ENCODE results near the gene OTULIN. TPM values are rescaled to one million over a fixed set of nuclear protein-coding genes. Genes with fewer than 3 reads are reported as not detected.
A peak's percentile ranks its signal among the peaks of the same experiment; 100 is the strongest.

The OTULIN gene
- total RNA-seq (2014; rRNA removed; shearing (Covaris generic)), result 23.5 and 31.2 TPM in 2 replicates
- 20.0 and 32.1 TPM in 2 replicates for polyA plus RNA-seq (2015; cell fraction: cytosol; rRNA removed)
- polyA plus RNA-seq (2015; cell fraction: nucleus; rRNA removed), result 21.9 and 29.1 TPM in 2 replicates

GRCh38 chr5:14664270-14665100, at the start of gene OTULIN:
Gene OTULIN, plus strand, starts transcription at chr5:14664718. Its CDS starts 108 bp downstream, at chr5:14664826.
- DNase-seq (ENCODE audit: low read depth, low spot score), result peak; percentile 94
- in situ Hi-C loops (cut with HindIII; ENCODE audit: low pct_unique_long_range_greater_than_20kb, low sequenced_read_pairs), result no loop called here

- DNase-seq (ENCODE audit: low read depth, low spot score), result no peak
- in situ Hi-C loops (cut with HindIII; ENCODE audit: low pct_unique_long_range_greater_than_20kb, low sequenced_read_pairs), result no loop called here
Observed at GRCh38 chr5:14615365-14615764, 49.2 kb upstream of the OTULIN start.

GRCh38 chr5:14617441-14617840, 47.1 kb upstream of the OTULIN start:
- DNase-seq (ENCODE audit: low read depth, low spot score), result no peak
- in situ Hi-C loops (cut with HindIII; ENCODE audit: low pct_unique_long_range_greater_than_20kb, low sequenced_read_pairs), result no loop called here

GRCh38 chr5:14627270-14627669, 37.2 kb upstream of the OTULIN start:
- in situ Hi-C loops (cut with HindIII; ENCODE audit: low pct_unique_long_range_greater_than_20kb, low sequenced_read_pairs), result loop anchor here (25.0 kb wide), 1 partner anchor 265 kb away; no protein-coding TSS in a partner anchor
- no peak for DNase-seq (ENCODE audit: low read depth, low spot score)

GRCh38 chr5:14628346-14628745, 36.2 kb upstream of the OTULIN start:
- in situ Hi-C loops (cut with HindIII; ENCODE audit: low pct_unique_long_range_greater_than_20kb, low sequenced_read_pairs), result loop anchor here (25.0 kb wide), 1 partner anchor 266 kb away; no protein-coding TSS in a partner anchor
- peak; percentile 67 for DNase-seq (ENCODE audit: low read depth, low spot score)

- in situ Hi-C loops (cut with HindIII; ENCODE audit: low pct_unique_long_range_greater_than_20kb, low sequenced_read_pairs), result loop anchor here (25.0 kb wide), 1 partner anchor 268 kb away; no protein-coding TSS in a partner anchor
- no peak for DNase-seq (ENCODE audit: low read depth, low spot score)
Observed at GRCh38 chr5:14630671-14631070, 33.8 kb upstream of the OTULIN start.

GRCh38 chr5:14635656-14636055, 28.9 kb upstream of the OTULIN start:
- no peak for DNase-seq (ENCODE audit: low read depth, low spot score)
- in situ Hi-C loops (cut with HindIII; ENCODE audit: low pct_unique_long_range_greater_than_20kb, low sequenced_read_pairs), result loop anchor here (25.0 kb wide), 1 partner anchor 273 kb away; no protein-coding TSS in a partner anchor

GRCh38 chr5:14640765-14641164, 23.8 kb upstream of the OTULIN start:
- peak; percentile 35 for DNase-seq (ENCODE audit: low read depth, low spot score)
- in situ Hi-C loops (cut with HindIII; ENCODE audit: low pct_unique_long_range_greater_than_20kb, low sequenced_read_pairs), result loop anchor here (25.0 kb wide), 1 partner anchor 278 kb away; no protein-coding TSS in a partner anchor

- no peak for DNase-seq (ENCODE audit: low read depth, low spot score)
- in situ Hi-C loops (cut with HindIII; ENCODE audit: low pct_unique_long_range_greater_than_20kb, low sequenced_read_pairs), result loop anchor here (25.0 kb wide), 1 partner anchor 282 kb away; no protein-coding TSS in a partner anchor
Observed at GRCh38 chr5:14644623-14645237, 19.8 kb upstream of the OTULIN start.

GRCh38 chr5:14650052-14650451, 14.5 kb upstream of the OTULIN start:
- no peak for DNase-seq (ENCODE audit: low read depth, low spot score)
- in situ Hi-C loops (cut with HindIII; ENCODE audit: low pct_unique_long_range_greater_than_20kb, low sequenced_read_pairs), result no loop called here

GRCh38 chr5:14655146-14655741, 9.3 kb upstream of the OTULIN start:
- DNase-seq (ENCODE audit: low read depth, low spot score), result no peak
- in situ Hi-C loops (cut with HindIII; ENCODE audit: low pct_unique_long_range_greater_than_20kb, low sequenced_read_pairs), result no loop called here

- in situ Hi-C loops (cut with HindIII; ENCODE audit: low pct_unique_long_range_greater_than_20kb, low sequenced_read_pairs), result no loop called here
- no peak for DNase-seq (ENCODE audit: low read depth, low spot score)
Observed at GRCh38 chr5:14656898-14657297, 7.6 kb upstream of the OTULIN start.

GRCh38 chr5:14659821-14660607, 4.5 kb upstream of the OTULIN start:
- in situ Hi-C loops (cut with HindIII; ENCODE audit: low pct_unique_long_range_greater_than_20kb, low sequenced_read_pairs), result no loop called here
- no peak for DNase-seq (ENCODE audit: low read depth, low spot score)

GRCh38 chr5:14660833-14661232, 3.7 kb upstream of the OTULIN start:
- in situ Hi-C loops (cut with HindIII; ENCODE audit: low pct_unique_long_range_greater_than_20kb, low sequenced_read_pairs), result no loop called here

GRCh38 chr5:14662721-14663260, 1.7 kb upstream of the OTULIN start:
- DNase-seq (ENCODE audit: low read depth, low spot score), result no peak
- in situ Hi-C loops (cut with HindIII; ENCODE audit: low pct_unique_long_range_greater_than_20kb, low sequenced_read_pairs), result no loop called here

More at GRCh38 chr5:14660833-14661232, 3.7 kb upstream of the OTULIN start:
- DNase-seq (ENCODE audit: low read depth, low spot score), result no peak

- in situ Hi-C loops (cut with HindIII; ENCODE audit: low pct_unique_long_range_greater_than_20kb, low sequenced_read_pairs), result no loop called here
- DNase-seq (ENCODE audit: low read depth, low spot score), result no peak
Observed at GRCh38 chr5:14663734-14664269, 716 bp upstream of the OTULIN start.

Data from SK-MEL-5 (cell line).